Right atrium auricular region (tissue), 2 donors: ENCODE results near the gene LIF. TPM values are rescaled to one million over a fixed set of nuclear protein-coding genes. Genes with fewer than 3 reads are reported as not detected.
"Not testable (repeated sequence)": the region's sequence is repeated elsewhere in the genome, so short reads cannot be mapped to it uniquely, and the experiment has no call there.

ENCODE experiments used
- DNase-seq: peaks from one replicate; pipeline ENCODE4 v3.0.0-alpha.2; 2019; ENCODE audit warnings: low spot score
- H3K27ac ChIP-seq, 2 donors: fragments of 200-600 bp; sonication (generic); 1 replicate in 1 of 2; 2 replicates in 1 of 2; pipeline ENCODE4 v1.5.1; 2016 to 2019
- H3K27me3 ChIP-seq, 2 donors: fragments of 200-600 bp; sonication (generic); one replicate each; pipeline versions ENCODE4 v1.5.1 to v1.6.0; 2017 to 2019
- H3K36me3 ChIP-seq: fragments of 200-600 bp; sonication (generic); one replicate; pipeline ENCODE4 v1.5.1; 2016
- H3K4me1 ChIP-seq, 2 donors: fragments of 200-600 bp; sonication (generic); one replicate each; pipeline versions ENCODE4 v1.5.1 to v1.6.0; 2017 to 2019
- H3K4me3 ChIP-seq, 2 donors: fragments of 200-600 bp; sonication (generic); 1 replicate in 1 of 2; 2 replicates in 1 of 2; pipeline ENCODE4 v1.5.1; 2017 to 2019; ENCODE audit warnings: mild to moderate bottlenecking in 1 of 2, moderate library complexity in 1 of 2
- H3K9me3 ChIP-seq, 2 donors: fragments of 200-600 bp; sonication (generic); one replicate each; pipeline ENCODE4 v1.5.1; 2019
- total RNA-seq, 2 donors: library from RNA; depleted of rRNA; stranded (reverse); fragments of >200 nt; gene quantifications; one replicate each; pipeline ENCODE4 v1.1.0, GENCODE V29; 2016
- TF ChIP-seq, protein P1 (sequence below), 2 donors: fragments of 200-600 bp; sonication (generic); IDR thresholded peaks; one replicate each; pipeline ENCODE4 v1.5.1; 2019; ENCODE audit warnings: antibody characterized with exemption in 2 of 2

The LIF gene
- total RNA-seq, 2 donors from 2014 or later, result 0.79 to 8.9 TPM

DNA sequence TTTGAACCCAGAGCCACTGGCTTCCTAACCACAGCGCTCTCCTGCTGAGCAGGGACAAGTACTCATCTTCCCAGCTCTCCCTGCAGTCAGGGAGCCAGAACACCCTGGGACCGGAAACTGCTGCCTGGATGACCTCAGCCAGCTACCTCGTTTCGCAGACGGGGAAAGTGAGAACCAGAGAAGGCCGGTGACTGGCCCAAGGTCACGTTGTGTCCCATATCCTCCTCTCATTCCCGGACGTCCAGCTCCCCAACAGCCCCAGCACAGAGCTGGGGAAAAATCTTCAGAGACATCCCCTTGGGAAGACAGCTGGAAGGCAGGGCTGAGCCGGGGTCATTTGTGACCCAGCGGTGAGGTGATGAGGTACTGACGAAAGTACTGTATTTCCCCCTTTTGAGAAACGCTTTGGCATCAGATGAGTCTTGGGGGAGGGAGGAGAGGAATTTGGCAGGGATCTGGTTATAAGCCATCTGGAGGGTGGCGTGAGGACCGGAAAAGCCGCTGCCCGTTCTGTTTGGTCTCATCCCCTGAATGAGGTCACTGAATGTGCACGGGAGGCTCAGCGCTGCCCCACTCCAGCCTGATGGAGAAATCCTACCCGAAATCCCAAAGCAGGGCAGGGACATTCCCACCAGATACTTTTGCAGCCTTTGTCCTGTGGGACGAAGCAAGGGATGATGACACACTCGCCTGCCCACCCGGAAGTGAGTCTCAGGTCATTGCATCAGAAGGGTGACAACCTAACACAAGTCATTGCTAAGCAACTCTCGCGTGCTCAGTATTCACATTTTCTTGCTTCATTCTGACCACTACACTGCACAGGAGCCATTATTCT, 41.1 kb downstream of the LIF start:
- DNase-seq, result peak; percentile 92
- Histone ChIP-seq H3K4me3 (no peak overlapping the region), H3K9me3 (no peaks in the 10 kb centered on the region), H3K36me3 (no peaks in the 10 kb centered on the region), H3K27ac (peak overlapping the region; percentile 63 to 75), H3K4me1 (peaks cover 0 to 41% of the 10 kb centered on the region in 2 donors), H3K27me3 (no peaks in the 10 kb centered on the region)
- TF ChIP-seq, protein P1, sequence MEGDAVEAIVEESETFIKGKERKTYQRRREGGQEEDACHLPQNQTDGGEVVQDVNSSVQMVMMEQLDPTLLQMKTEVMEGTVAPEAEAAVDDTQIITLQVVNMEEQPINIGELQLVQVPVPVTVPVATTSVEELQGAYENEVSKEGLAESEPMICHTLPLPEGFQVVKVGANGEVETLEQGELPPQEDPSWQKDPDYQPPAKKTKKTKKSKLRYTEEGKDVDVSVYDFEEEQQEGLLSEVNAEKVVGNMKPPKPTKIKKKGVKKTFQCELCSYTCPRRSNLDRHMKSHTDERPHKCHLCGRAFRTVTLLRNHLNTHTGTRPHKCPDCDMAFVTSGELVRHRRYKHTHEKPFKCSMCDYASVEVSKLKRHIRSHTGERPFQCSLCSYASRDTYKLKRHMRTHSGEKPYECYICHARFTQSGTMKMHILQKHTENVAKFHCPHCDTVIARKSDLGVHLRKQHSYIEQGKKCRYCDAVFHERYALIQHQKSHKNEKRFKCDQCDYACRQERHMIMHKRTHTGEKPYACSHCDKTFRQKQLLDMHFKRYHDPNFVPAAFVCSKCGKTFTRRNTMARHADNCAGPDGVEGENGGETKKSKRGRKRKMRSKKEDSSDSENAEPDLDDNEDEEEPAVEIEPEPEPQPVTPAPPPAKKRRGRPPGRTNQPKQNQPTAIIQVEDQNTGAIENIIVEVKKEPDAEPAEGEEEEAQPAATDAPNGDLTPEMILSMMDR (IDR thresholded peaks at IDR 0.05), result no peak

DNA sequence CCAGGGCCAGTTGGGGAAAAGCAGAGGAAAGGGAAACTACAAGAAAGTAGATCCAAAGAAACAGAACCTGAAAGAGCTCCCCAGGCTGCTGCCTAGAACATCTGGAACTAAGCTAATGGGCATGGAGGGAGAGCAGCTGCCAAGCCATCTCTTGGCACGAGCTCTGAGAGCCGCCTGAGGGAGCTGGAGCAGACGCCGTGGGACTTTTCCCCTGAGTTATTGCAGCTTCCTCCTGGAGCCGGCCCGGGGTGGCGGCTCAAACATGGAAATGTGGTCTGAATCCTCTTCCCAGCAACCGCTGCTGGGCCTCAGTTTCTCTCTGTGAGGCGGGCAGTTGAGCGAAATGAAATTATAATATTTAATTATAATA, 41.8 kb downstream of the LIF start:
- Histone ChIP-seq H3K36me3 (no peaks in the 10 kb centered on the region), H3K9me3 (no peaks in the 10 kb centered on the region), H3K4me1 (peaks cover 0 to 41% of the 10 kb centered on the region in 2 donors), H3K27me3 (no peaks in the 10 kb centered on the region), H3K27ac (peak overlapping the region; percentile 63 to 75), H3K4me3 (no peak overlapping the region)
- no peak for DNase-seq
- TF ChIP-seq, protein P1 (IDR thresholded peaks at IDR 0.05), result no peak

DNA sequence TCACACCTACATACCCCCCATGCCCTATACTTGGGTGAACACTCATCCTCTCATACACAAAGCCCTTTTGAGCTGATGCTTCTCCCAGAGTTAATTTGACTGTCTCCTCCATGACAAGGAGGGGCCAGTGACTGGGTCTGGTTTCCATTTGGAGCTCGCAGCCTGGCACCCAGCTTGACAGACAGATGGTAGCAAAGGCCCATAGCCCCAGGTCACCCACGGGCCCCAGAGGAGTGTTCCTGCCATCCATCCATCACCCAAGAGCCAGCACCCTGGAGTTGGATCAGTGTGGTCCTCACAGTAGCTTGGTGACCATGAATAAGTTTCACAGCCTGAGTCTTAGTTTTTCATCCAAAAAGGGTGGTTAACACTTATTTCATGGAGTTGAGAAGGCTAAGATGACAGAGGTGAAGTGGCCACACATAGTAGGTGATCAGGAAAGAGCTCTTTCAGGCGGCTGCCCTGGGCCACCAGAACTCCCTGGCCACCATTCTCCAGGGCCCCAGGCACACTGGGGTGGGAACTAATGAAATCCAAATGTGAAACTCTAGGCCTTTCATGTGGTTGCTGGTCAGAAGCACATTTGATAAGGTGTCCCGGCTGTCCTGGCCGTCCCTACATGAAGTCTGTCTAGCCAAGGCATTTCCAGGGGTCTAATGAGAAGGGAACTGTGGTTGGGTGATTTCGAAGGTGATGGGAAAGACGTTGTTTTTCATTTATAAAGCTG, 42.4 kb downstream of the LIF start:
- H3K4me3 ChIP-seq, result no peak overlapping the region
- H3K27me3 ChIP-seq, result no peaks in the 10 kb centered on the region
- TF ChIP-seq, protein P1 (IDR thresholded peaks at IDR 0.05), result no peak
- H3K27ac ChIP-seq, result peak overlapping the region; percentile 63 to 75
- peaks cover 0 to 37% of the 10 kb centered on the region in 2 donors for H3K4me1 ChIP-seq
- H3K9me3 ChIP-seq, result no peaks in the 10 kb centered on the region
- no peaks in the 10 kb centered on the region for H3K36me3 ChIP-seq
- DNase-seq, result no peak

DNA sequence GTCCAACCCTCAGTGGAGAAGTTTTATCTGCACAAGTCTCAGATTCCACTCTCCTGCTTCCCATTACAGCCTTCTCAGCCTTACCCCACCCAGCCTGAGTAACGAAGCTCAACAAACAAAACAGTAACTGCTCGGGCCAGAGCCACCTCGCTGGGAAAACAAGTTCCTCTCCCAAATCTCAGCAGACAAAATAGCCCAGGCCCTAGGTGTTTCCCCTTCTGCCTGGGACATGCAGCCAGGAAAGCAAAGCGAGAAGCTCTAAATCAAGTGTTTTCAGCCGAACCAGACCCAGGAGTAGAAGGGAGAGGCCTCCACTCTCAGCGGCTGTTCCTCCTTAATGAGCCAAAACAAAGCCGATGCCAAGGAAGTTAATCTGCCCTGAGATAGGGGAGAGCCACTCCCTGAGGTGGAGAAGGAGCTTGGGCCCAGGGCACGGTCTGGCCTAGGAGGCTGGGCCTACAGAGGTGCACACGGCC, 44.0 kb downstream of the LIF start:
- DNase-seq, result no peak
- Histone ChIP-seq H3K9me3 (no peaks in the 10 kb centered on the region), H3K4me3 (no peak overlapping the region), H3K27ac (peak overlapping the region; percentile 30 to 67), H3K27me3 (no peaks in the 10 kb centered on the region), H3K4me1 (peaks cover 0 to 27% of the 10 kb centered on the region in 2 donors), H3K36me3 (no peaks in the 10 kb centered on the region)
- TF ChIP-seq, protein P1 (IDR thresholded peaks at IDR 0.05), result no peak

DNA sequence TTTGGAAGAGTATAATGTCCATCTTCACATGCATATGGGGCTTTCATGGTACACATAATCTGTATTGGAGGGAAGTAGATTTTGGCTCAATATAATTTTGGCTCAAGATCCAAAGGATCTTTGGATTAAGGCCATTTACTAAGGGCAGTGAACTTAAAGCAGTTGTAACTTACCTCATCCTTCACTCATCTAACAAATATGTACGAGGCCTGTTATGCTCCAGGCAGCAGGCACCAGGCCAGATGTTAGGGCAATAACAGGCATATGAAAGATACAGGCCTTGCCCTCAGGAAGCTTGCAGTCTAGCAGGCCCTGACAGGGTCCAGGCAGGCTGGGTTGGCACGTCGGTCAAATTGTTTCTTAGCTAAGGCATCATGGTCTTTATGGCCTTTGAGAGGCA, 44.6 kb downstream of the LIF start:
- Histone ChIP-seq H3K4me1 (peaks cover 0 to 25% of the 10 kb centered on the region in 2 donors), H3K27ac (peak overlapping the region in 1 of 2 donors; percentile 67), H3K36me3 (no peaks in the 10 kb centered on the region), H3K9me3 (no peaks in the 10 kb centered on the region), H3K4me3 (no peak overlapping the region), H3K27me3 (no peaks in the 10 kb centered on the region)
- TF ChIP-seq, protein P1 (IDR thresholded peaks at IDR 0.05), result no peak
- no peak for DNase-seq

DNA sequence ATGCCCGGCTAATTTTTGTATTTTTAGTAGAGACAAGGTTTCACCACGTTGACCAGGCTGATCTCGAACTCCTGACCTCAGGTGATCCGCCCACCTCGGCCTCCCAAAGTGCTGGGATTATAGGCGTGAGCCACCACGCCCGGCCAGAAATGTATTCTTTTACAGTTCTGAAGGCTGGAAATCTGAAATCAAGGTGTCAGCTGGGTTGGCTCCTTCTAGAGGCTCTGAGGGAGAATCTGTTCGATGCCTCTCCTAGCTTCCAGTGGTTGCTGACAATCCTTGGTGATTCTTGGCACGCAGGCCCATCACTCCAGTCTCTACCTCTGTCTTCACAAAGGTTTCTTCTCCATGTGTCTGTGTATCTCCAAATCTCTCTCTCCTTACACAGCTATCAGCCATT, 45.7 kb downstream of the LIF start:
- not testable (repeated sequence) for H3K27ac ChIP-seq, H3K4me3 ChIP-seq, H3K36me3 ChIP-seq, H3K9me3 ChIP-seq, H3K27me3 ChIP-seq, DNase-seq
- H3K4me1 ChIP-seq, result peaks cover 0 to 25% of the 10 kb centered on the region in 2 donors
